SIG-M5 treated with dmso at 0.1 percent for 504 hours (cell line): ENCODE data around the gene SMARCA1.

Source experiments
- DNase-seq: peaks from one replicate; lab custom pipeline; 2025; ENCODE audit not compliant: unreplicated experiment; lab: John Stamatoyannopoulos, UW

The SMARCA1 gene

GRCh38 chrX:129529685-129530281, 6.5 kb upstream of the SMARCA1 start:
- no peak for DNase-seq

GRCh38 chrX:129525896-129526295, 2.6 kb upstream of the SMARCA1 start:
- no peak for DNase-seq

GRCh38 chrX:129525162-129525561, 1.9 kb upstream of the SMARCA1 start:
- DNase-seq = peak; percentile 3

- DNase-seq = no peak
Measured at GRCh38 chrX:129524250-129524850, 1.1 kb upstream of the SMARCA1 start.

GRCh38 chrX:129522184-129523078, 859 bp downstream of the SMARCA1 start:
- no peak for DNase-seq

GRCh38 chrX:129520151-129520550, 3.1 kb downstream of the SMARCA1 start:
- DNase-seq = no peak

GRCh38 chrX:129516402-129516801, 6.9 kb downstream of the SMARCA1 start:
- DNase-seq = no peak

GRCh38 chrX:129512409-129512808, 10.9 kb downstream of the SMARCA1 start:
- no peak for DNase-seq

GRCh38 chrX:129511689-129512088, 11.6 kb downstream of the SMARCA1 start:
- DNase-seq = no peak

- DNase-seq = no peak
Measured at GRCh38 chrX:129510331-129510730, 13.0 kb downstream of the SMARCA1 start.

- DNase-seq = no peak
Measured at GRCh38 chrX:129497146-129497843, 26.0 kb downstream of the SMARCA1 start.

GRCh38 chrX:129496625-129497024, 26.7 kb downstream of the SMARCA1 start:
- no peak for DNase-seq

- no peak for DNase-seq
Measured at GRCh38 chrX:129495900-129496299, 27.4 kb downstream of the SMARCA1 start.

- DNase-seq = no peak
Measured at GRCh38 chrX:129494887-129495286, 28.4 kb downstream of the SMARCA1 start.

GRCh38 chrX:129493643-129494042, 29.6 kb downstream of the SMARCA1 start:
- DNase-seq = no peak

GRCh38 chrX:129490330-129490729, 33.0 kb downstream of the SMARCA1 start:
- no peak for DNase-seq

- DNase-seq = no peak
Measured at GRCh38 chrX:129488359-129488758, 34.9 kb downstream of the SMARCA1 start.

GRCh38 chrX:129480889-129481288, 42.4 kb downstream of the SMARCA1 start:
- DNase-seq = no peak

- DNase-seq = no peak
Measured at GRCh38 chrX:129478516-129478915, 44.8 kb downstream of the SMARCA1 start.

- DNase-seq = no peak
Measured at GRCh38 chrX:129472116-129472515, 51.2 kb downstream of the SMARCA1 start.

GRCh38 chrX:129462707-129463106, 60.6 kb downstream of the SMARCA1 start:
- no peak for DNase-seq
